HG02840 (cell line): ENCODE results near the gene SRSF4.
"Not testable (repeated sequence)": the region's sequence is repeated elsewhere in the genome, so short reads cannot be mapped to it uniquely, and the experiment has no call there.

ENCODE experiments used
- ATAC-seq: cut with Tn5 transposase; IDR thresholded peaks from one replicate; pipeline ENCODE4 v1.9.1; 2021; ENCODE audit warnings: mild to moderate bottlenecking, moderate library complexity, moderate number of reproducible peaks; ENCODE audit not compliant: unreplicated experiment, low FRiP score

The SRSF4 gene

DNA sequence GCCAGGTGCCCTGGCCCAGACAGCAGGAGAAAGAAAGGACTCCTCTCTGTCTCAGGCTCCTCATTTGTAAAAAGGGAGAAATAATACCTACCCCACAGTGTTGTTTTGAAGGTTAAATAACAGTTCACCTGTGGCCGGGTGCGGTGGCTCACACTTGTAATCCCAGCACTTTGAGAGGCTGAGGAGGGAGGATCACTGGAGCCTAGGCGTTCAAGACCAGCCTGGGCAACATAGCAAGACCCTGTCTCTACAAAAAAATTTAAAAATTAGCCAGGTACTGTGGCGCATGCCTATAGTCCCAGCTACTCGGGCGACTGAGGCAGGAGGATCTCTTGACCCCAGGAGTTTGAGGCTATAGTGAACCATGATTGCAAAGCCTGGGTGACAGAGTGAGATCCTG is 55.5 kb downstream of the SRSF4 start:
- ATAC-seq = no peak

DNA sequence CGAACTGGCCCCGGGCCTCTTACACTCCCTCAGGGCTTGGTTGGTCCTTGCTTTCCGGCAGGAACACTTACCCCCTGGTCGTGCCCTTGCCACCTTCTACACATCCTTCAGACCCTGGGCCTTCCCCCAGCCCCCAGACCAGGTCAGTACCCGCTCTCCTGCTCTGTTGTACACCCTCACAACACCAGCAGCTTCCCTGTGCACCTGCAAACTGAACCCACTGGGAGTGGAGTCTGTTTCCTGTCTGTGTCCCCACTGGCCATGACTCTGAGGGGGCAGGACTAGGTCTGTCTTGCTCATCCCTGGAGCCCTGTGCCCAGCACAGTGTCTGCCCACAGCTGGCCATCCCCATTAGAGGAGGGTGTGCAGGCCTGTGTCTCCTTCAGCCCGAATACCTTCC is 55.9 kb downstream of the SRSF4 start:
- no peak for ATAC-seq

DNA sequence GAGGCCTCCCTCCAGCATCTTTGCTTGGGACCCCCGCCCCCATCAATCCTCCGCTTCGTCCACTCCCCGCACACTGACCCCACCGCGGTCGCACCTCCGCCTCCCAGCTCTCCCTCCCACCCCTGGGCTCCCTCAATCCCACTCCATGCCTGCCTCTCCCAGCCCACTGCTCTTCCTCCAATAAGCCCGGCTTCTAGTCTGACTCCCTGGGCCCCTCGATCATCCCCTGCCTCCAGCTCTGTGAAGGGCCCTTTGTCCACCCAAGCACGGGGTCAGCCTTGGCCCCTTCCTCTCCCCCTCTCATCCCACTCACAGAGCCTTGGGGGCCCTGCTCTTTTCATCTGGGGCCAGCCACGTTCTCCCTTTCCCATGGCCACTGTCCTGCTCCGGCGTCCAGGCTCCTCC is 56.5 kb downstream of the SRSF4 start:
- no peak for ATAC-seq

DNA sequence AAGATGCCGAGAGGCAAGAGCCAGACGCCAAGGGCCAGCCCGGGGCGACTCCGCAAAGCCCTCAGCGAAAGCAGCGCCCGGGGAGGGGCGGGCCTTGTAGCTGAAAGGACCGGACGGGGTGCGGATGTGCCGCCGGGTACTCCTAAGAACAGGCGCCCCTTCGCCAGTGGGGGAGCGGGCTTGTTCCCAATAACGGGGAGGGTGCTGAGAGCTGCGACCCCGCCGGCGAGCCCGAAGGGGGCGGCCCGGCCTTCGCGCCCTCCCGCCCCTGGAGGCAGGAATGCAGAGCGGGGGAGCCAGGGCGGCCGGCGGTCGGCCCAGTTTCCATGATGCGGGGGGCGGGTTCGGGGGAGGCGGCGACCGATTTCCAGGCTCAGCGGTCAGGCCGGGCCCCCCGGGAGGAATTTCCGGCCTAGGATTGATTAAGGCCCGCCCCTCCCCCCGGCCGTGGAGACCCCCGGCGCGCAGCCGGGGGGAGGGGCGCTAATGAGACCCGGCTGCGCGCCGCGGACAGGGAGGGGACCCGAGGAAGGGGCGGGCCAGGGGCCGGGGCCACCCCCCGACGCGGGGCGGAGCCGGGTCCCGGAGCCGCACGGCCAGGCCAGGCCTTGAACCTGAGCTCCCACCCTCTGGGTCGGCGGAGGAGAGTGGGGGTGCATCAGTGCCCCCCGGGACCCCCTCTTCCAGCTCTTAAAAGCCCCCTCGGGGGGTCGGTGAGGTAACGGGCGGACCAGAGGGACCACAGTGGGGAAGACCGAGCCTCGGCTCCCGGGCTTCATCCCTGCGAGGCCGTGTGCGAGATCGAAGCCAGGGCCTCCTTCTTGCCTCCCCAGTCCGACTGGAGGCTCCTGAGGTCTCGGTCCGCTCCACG is 57.1 kb downstream of the SRSF4 start:
- ATAC-seq = no peak

DNA sequence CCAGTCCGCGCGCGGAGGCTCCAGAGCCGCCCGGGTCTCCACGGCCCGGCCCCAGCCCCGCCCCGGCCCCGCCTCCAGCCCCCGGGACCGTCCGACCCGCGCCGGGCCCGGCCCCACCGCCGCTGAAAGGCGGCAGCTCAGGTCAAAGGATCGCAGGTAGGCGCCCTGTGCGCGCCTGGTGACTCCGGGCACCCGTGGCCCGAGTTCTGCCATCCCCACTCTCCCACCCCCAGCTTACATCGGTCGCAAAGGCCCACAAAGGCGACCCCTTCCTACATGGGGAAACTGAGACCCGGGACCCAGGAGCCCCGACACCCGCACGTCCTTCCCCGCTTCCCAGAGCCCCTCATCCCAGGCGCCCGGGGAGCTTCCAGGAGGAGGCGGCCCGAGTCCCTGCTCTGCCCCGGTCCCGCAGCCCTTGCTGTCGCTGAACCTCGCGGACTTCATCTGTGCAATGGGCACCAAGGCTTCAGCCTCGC is 57.8 kb downstream of the SRSF4 start, which contains the start of gene TMEM200B:
Gene TMEM200B, minus strand, starts transcription at position 17 of the 479 bp plus-strand sequence. CDS start 2,075 bp downstream, outside the sequence.
- ATAC-seq = no peak

DNA sequence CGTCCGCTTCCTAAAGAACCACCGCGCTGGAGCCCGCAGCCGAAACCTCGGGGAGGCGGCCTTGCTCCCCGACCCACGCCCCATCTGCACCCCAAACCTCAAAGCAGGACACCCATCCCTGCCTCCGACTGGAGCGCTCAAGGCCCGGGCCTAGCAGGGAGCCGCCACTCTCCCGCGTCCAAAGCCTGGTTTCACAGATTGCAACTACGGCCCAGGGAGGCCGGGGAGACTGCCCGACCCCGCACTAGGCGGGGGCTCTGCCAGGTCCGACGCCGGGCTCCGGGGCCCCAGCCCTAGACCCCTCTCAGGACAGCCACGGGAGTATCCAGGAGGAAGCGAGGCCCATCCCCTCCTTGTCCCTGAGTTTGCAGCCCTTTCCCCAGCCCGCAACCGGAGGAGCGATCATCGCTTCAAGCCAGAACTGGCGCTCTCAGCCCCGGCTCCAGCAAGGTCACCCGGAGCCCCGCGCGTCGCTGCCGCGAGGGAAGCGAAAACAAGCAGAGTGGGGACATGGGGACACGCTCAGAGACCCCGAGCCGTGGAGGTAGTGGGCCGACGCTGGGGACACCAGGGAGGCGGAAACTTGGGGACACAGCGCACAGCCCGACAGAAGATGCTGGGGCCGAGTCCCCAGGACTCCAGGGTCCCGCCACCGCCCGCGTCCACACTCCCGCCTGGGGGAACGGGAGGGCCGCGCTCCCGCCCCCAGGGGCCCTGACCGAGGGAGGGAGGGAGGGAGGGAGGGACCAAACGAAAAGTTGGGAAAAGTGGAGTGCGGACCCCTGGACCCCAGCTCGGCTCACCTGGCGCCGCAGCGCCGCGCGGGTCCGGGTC is 58.4 kb downstream of the SRSF4 start:
- no peak for ATAC-seq

DNA sequence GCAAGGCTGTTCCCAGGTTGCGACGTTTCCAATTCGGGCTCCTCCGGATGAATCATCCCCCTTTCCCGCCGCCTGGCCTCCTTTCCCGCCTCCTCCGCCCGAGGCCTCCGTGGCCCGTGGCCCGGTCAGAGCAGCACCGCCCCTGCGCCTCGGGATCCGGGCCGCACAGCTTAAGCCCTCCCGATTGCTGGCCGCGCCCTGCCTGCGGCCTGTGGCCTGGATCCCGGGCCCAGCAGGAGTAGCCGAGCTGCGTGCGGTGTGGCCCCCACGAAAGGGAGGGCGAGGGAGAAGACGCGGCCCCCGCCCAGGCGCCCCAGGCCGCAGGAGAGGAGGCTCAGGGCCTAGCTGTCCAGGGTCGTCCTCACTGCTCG is 59.0 kb downstream of the SRSF4 start:
- ATAC-seq = no peak

DNA sequence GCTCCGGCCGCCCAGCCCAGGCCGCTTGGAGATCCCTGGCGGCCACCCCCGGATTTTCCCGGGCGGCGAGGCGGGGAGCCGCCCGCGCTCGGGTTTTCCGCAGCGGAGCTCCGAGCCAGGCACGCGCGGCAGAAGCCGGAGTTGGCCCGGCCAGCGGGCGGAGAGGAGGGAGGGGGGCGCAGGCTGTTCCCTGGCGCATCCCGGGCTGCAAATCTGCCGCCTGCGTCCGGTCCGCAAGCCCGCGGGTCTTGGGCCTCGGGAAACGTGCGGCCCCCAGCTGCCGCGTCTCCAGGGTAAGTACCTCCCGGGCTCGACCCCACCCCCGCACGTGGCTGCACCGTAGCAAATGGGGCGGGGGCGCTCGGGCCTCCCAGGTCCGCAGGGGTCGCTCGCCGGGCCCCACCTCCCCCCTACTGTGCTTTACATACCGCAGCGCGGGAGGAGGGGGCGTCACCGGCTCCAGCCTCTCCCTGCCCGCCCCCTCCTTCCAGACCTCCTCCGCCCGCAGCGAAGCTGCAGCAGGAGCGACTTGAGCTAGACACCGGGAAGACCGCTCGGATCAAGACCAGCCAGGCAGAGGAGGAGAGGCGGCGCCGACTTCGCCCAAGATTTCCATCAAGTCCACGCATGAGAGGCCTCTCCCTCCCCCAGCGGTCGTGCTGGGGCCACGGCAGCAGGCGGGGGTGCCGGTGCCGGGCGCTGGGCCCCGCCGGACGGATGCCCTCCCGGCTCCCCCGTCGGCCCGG is 59.6 kb downstream of the SRSF4 start:
- ATAC-seq = no peak

DNA sequence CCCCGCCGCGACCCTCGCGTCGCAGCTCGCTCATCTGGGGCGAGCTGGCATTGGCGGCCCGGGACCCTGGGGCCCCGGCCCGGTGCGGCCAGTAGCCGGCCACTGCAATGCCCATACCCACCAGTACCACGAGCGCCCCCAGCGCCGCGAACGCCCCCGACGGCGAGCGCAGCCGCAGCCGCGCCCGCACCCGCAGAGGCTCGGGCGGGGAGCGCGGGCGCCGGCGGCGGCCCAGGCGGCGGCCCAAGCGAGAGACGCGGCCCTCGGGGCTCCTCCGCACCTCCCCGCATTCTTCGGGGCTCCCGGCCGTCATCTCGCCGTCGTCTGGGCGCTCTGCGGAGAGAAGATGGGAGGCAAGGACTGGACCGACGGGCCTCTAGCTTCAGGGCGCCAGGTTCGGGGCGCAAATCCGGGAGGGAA is 60.2 kb downstream of the SRSF4 start:
- ATAC-seq = no peak

DNA sequence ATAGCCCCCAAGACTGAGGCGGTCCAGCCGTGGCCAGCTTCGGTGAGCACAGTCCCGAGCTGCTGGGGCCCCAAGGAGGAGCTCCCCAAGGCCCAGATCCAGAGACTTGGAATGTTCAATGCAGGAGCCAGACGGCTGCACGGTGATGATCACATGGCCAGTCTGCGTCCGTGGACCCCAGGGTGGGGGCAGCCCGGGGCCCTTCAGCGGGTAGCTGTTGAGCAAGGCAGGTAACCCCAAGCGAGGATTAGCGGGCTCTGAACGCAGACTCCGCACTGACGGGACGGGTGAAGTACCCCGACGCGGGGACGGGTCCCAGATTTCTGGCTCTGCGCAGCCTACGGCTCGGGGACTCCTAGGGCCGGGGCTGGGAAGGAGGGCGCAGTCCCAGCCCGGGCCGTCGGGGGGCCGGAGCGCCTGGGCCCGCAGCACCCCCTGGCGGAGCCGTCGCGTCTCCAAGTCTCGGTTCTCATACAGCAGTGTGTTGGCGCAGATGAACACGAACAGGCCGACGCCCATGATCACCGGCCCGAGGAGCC is 60.7 kb downstream of the SRSF4 start:
- ATAC-seq = no peak

DNA sequence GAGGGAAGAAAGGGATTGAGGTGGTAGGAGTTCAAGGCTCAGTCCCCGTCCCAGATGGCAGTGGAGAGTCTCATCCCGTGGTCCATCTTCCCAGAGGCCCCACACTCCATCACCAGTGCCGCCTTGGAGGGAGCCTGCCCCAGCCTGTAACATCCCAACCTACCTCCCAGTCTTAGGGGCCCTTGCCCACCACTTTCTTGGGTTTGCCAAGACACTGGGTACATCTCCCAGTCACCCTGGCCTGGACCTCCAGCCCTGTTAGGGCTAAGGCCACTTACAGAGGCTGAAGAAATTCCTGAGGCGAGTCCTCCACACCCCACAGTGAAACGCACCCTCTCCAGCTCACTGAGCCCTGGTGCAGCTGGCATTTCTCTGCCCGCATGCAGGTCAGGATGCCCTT is 61.3 kb downstream of the SRSF4 start:
- ATAC-seq = no peak

DNA sequence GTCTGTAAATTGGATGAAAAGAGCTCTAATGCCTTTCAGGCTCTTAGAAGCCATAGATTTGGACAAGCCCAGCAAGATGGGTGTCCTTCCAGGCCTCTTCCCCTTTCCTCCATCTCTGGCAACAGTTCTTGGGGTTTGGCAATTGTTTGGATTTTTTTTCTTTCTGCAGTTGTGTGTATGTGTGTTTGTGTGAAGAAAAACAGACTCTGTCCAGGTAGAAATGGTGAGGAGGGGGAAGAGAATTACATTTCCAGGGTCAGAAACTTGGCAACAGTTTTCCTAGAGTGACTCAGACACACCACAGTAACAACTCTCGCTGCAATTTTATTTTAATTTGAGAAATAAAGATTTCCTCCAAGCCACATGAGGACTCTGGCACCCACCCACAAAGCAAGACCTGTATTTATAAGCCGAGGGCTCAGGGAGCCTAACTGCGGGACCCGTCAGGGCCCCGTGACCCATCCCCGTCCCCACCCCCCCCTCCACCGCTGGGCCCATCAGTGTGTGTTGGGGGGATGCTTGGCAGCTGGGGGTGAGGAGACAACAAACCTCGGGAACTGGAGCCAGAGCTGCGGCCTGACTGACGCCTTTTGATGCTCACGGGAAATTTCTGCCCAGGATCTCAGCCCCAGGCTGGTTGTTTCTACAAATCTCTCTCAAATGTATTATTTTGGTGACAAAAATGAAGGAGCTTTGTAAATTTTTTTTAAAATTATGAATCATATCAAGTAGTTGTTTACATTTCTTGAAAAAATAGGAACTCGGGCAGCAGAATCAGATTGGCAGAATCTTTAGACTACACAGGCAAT is 62.4 kb downstream of the SRSF4 start:
- no peak for ATAC-seq

DNA sequence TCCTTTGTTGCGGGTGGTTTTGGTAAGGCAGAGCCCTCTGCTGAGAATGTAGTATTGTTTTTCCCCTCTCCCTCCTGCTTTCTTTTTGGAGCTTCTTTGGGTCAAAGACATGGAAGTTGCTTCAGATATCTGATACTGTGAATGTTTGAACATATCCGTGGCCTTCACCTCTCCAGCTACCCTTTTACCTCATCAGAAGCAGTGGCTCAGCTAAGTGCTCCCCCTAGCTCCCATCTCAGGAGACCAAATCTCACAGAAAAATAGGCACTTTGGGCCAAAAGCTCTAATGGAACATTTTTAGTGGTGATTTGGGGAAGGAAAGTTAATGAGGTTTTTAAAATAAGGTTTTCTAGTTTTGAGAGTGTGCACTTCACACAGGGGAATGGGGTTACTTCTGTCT is 64.3 kb downstream of the SRSF4 start:
- ATAC-seq = no peak

DNA sequence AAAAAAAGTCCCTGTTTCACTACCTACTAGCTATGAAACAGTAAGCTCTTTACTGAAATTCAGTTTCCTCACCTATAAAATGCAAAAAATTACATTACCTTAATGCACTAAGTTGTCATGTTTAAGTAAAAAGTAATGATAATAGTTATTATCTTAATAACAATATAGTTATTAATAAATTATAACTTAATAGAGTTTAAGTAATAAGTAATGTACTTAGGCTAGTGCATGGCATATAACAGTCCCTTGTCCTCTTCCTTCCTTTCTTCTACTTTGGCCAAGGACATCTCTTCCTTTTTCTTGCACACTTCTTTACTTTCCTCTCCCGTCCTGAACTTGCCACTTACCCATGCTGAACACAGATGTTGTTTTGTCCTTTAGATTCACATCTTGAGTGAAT is 67.0 kb downstream of the SRSF4 start:
- no peak for ATAC-seq

DNA sequence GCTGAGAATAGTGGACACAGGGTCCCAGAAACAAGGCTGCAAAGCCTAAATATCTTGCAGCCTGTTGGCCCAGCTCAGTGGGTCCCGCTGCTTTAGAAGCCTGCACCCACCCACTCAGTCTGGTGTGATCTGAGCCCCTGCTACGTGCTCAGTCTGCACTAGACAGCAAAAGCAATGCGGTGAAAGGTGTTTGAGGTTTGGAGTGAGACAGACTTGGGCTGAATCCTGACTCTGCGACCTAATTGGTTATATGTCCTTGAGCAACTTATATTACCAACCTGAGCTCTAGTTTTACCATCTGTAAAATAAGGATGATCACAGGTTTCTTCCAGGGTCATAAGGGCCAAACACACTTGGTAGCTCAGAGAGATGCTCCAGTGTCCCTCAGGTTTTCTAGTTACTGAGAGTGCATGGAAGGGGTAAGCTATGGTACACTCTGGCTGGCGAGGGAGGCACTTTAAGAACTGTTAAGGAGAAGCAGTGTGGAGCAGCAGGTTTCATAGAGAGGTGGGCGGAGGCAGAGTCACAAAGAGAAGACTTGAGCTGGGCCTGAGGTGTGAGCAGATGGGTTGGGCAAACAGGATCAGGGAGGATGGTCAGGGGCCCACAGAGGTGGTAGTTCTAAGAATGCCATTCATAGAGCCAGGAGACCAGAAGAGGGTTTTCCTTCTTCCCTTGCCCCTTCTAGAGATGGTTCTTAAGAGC is 68.1 kb downstream of the SRSF4 start:
- no peak for ATAC-seq

DNA sequence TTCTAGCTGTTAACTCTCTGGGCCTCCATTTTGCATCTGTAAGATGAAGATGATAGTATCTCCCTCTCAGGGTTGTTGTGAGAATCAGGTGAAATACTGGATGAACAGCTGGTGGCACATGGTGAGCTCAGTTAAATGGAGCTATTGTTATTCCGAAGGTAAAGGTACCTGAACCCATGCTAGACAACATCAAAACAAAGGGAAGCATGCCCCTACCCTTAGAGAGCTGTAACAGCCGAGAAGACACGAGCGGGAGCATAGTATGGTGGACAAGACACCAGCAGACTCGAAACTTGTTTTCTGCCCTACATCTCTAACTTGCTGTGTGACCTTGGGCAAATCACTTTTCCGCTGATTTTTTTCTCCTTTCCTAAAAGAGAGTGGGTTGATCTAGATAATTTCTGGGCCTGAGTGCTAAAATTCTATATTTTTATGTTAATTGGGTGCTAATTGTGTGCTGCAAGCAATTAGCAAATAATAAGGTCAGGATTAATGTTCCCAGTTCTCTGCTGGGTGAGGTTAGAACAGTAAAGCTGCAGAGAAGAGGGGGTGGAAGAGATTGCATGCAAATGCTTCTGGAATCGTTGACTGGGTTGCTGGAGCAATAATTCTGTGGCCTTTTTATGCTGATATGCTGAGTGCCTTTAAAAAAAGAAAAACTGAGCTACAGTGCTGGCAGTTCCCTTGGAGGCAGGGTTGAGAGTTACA is 68.8 kb downstream of the SRSF4 start:
- ATAC-seq = no peak

DNA sequence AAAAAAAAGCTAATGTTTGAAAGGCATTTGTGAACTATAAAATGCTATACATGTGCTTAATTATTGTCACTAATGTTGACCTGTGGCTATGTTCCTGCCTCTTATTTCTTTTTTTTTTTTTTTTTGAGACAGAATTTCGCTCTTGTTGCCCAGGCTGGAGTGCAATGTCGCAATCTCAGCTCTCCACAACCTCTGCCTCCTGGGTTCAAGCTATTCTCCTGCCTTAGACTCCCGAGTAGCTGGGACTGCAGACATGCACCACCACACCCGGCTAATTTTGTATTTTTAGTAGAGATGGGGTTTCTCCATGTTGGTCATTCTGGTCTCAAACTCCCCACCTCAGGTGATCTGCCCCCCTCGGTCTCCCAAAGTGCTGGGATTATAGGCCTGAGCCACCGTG is 73.7 kb downstream of the SRSF4 start:
- not testable (repeated sequence) for ATAC-seq

DNA sequence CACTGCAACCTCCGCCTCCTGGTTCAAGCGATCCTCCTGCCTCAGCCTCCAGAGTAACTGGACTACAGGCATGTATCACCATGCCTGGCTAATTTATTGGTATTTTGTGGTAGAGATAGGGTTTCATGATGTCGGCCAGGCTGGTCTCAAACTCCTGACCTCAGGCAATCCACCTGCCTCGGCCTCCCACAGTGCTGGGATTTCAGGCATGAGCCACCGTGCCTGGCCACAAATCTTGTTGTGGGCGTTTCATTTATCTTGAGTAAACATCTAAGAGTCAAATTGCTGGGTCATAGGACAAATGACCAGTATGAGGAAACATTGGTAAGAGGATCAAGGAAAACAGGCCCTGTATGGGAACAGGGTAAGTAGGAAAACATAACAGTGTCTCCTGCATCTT is 75.9 kb downstream of the SRSF4 start:
- no peak for ATAC-seq
